GM12892 (cell line): ENCODE results near the gene PLXNB1.
A peak's percentile ranks its signal among the peaks of the same experiment; 100 is the strongest.

ENCODE experiments used
- DNase-seq: peaks from one replicate; pipeline ENCODE4 v3.0.0; 2011; ENCODE audit not compliant: insufficient read length
- FAIRE-seq: peaks from 2 replicates; lab custom pipeline; 2011; peaks lifted over from hg19 to GRCh38; lab: Jason Lieb, UNC
- POLR2A ChIP-seq: IDR thresholded peaks from 2 replicates; pipeline ENCODE4 v1.6.1; 2011; ENCODE audit warnings: low read depth, low read length, control low read depth
- POLR2AphosphoS5 ChIP-seq: IDR thresholded peaks from 2 replicates; pipeline ENCODE4 v1.6.1; 2011; ENCODE audit warnings: low read depth, low read length, control low read depth
- TAF1 ChIP-seq: IDR thresholded peaks from 2 replicates; pipeline ENCODE4 v1.6.1; 2011; ENCODE audit warnings: low read depth, mild to moderate bottlenecking, control low read depth, low read length, borderline replicate concordance

The PLXNB1 gene

GRCh38 chr3:48437812-48438211, 7.9 kb upstream of the PLXNB1 start:
- FAIRE-seq: no peak
- TF ChIP-seq POLR2AphosphoS5: no peak
- TF ChIP-seq TAF1: no peak
- TF ChIP-seq POLR2A: no peak
- DNase-seq: no peak

- no peak for TF ChIP-seq TAF1
- no peak for TF ChIP-seq POLR2A
- no peak for TF ChIP-seq POLR2AphosphoS5
- no peak for FAIRE-seq
- no peak for DNase-seq
Measured at GRCh38 chr3:48436855-48437254, 7.0 kb upstream of the PLXNB1 start.

GRCh38 chr3:48436477-48436787, 6.5 kb upstream of the PLXNB1 start:
- FAIRE-seq: no peak
- DNase-seq: no peak
- TF ChIP-seq POLR2AphosphoS5: no peak
- TF ChIP-seq TAF1: no peak
- no peak for TF ChIP-seq POLR2A

GRCh38 chr3:48435774-48436476, 6.0 kb upstream of the PLXNB1 start:
- TF ChIP-seq POLR2AphosphoS5 (no peak), POLR2A (no peak), TAF1 (no peak)
- peak; percentile 72 for DNase-seq
- peak; percentile 88 for FAIRE-seq

- DNase-seq: no peak
- TF ChIP-seq TAF1 (no peak), POLR2A (no peak), POLR2AphosphoS5 (no peak)
- no peak for FAIRE-seq
Measured at GRCh38 chr3:48435223-48435595, 5.3 kb upstream of the PLXNB1 start.

GRCh38 chr3:48434591-48435222, 4.8 kb upstream of the PLXNB1 start:
- FAIRE-seq: no peak
- no peak for DNase-seq
- TF ChIP-seq TAF1 (no peak), POLR2AphosphoS5 (no peak), POLR2A (no peak)

- DNase-seq (no peak), FAIRE-seq (no peak)
- TF ChIP-seq TAF1 (no peak), POLR2A (no peak)
Measured at GRCh38 chr3:48433472-48434118, 3.7 kb upstream of the PLXNB1 start.

- TF ChIP-seq TAF1 (no peak), POLR2A (no peak), POLR2AphosphoS5 (no peak)
- DNase-seq: peak; percentile 23
- no peak for FAIRE-seq
Measured at GRCh38 chr3:48432411-48433371, 2.8 kb upstream of the PLXNB1 start.

- TF ChIP-seq POLR2A: no peak
- TF ChIP-seq POLR2AphosphoS5: no peak
- TF ChIP-seq TAF1: no peak
- peak; percentile 1 for DNase-seq
- no peak for FAIRE-seq
Measured at GRCh38 chr3:48431224-48432029, 1.5 kb upstream of the PLXNB1 start.

- no peak for TF ChIP-seq POLR2AphosphoS5
- TF ChIP-seq TAF1: no peak
- TF ChIP-seq POLR2A: no peak
- DNase-seq (peak; percentile 18), FAIRE-seq (no peak)
Measured at GRCh38 chr3:48430708-48431101, 819 bp upstream of the PLXNB1 start.
